Activated B cell treated with CpG ODN at 0.5 μM for 24 hours (primary cell): Measurements from ENCODE around the gene GSTM4. TPM values are rescaled to one million over a fixed set of nuclear protein-coding genes. Genes with fewer than 3 reads are reported as not detected.
A peak's percentile ranks its signal among the peaks of the same experiment; 100 is the strongest.
"Not testable (repeated sequence)": the region's sequence is repeated elsewhere in the genome, so short reads cannot be mapped to it uniquely, and the experiment has no call there.

Experiments used
- ATAC-seq: fragments of 200-7000 bp; cut with Tn5 transposase; one replicate; pipeline ENCODE4 v1.10.0; 2021; ENCODE audit warnings: low read depth, mild to moderate bottlenecking, moderate library complexity
- CTCF ChIA-PET: fragments of 350-600 bp; sonication (Branson Sonifier 250); formaldehyde crosslinking; loops from one replicate; lab custom pipeline; 2021; ENCODE audit warnings: antibody characterized with exemption; lab: Charles Lee
- POLR2A ChIA-PET: fragments of 350-600 bp; sonication (Branson Sonifier 250); formaldehyde crosslinking; loops from one replicate; lab custom pipeline; 2021; ENCODE audit warnings: antibody characterized with exemption; lab: Charles Lee
- DNase-seq: peaks from one replicate; pipeline ENCODE4 v3.0.0; 2022
- H3K27ac Mint-ChIP-seq: one replicate; pipeline ENCODE4 v1.8.0; 2020; ENCODE audit warnings: mixed read lengths
- H3K27me3 Mint-ChIP-seq: one replicate; pipeline ENCODE4 v1.8.0; 2021; ENCODE audit warnings: mixed read lengths
- H3K36me3 Mint-ChIP-seq: one replicate; pipeline ENCODE4 v1.8.0; 2021; ENCODE audit warnings: low read depth, mixed read lengths
- H3K4me1 Mint-ChIP-seq: one replicate; pipeline ENCODE4 v1.8.0; 2021; ENCODE audit warnings: mixed read lengths
- H3K4me3 Mint-ChIP-seq: one replicate; pipeline ENCODE4 v1.8.0; 2020; ENCODE audit warnings: mild to moderate bottlenecking, mixed read lengths
- H3K9me3 Mint-ChIP-seq: one replicate; pipeline ENCODE4 v1.8.0; 2020; ENCODE audit warnings: mixed read lengths
- CTCF ChIP-seq: fragments of 200-600 bp; IDR thresholded peaks from one replicate; pipeline ENCODE4 v1.8.0; 2022; ENCODE audit warnings: antibody characterized with exemption, mild to moderate bottlenecking
- intact Hi-C: fragments of 100-400 bp; cut with micrococcal nuclease; formaldehyde crosslinking; loops from one replicate; pipeline ENCODE4 v1.15.1; 2024
- total RNA-seq: library from RNA; stranded (reverse); gene quantifications from 2 replicates; pipeline ENCODE4 v1.2.3, GENCODE V29; 2022

The GSTM4 gene
- total RNA-seq, 1 donor from 2014 or later = 13.1 TPM

- Mint-ChIP-seq H3K4me3 (peak overlapping the region; percentile 21), H3K4me1 (peaks cover 21% of the 10 kb centered on the region), H3K27ac (no peak overlapping the region), H3K27me3 (no peaks in the 10 kb centered on the region), H3K36me3 (no peaks in the 10 kb centered on the region), H3K9me3 (no peaks in the 10 kb centered on the region)
- ChIA-PET POLR2A (no interaction called here), CTCF (interaction anchor here (1.2 to 1.6 kb wide), 2 partner anchors 107 to 315 kb away, joined by 3 to 4 read pairs; partner anchors contain the start of gene AHCYL1)
- no peak for DNase-seq
- intact Hi-C loops = no loop called here
- TF ChIP-seq CTCF = no peak
- no peak for ATAC-seq
Observed at GRCh38 chr1:109669246-109669948, 13.5 kb downstream of the GSTM4 start.

GRCh38 chr1:109669949-109670302 lies 14.0 kb downstream of the GSTM4 start:
- H3K4me3 Mint-ChIP-seq = peak overlapping the region; percentile 21
- H3K36me3 Mint-ChIP-seq, H3K27ac Mint-ChIP-seq, H3K9me3 Mint-ChIP-seq, ATAC-seq, H3K27me3 Mint-ChIP-seq, DNase-seq, intact Hi-C loops: not testable (repeated sequence)
- ChIA-PET POLR2A (interaction anchor here (0.6 to 0.7 kb wide), 2 partner anchors 310 to 452 kb away, joined by 3 to 7 read pairs; no protein-coding TSS in a partner anchor), CTCF (interaction anchor here (1.2 to 1.6 kb wide), 2 partner anchors 107 to 315 kb away, joined by 3 to 4 read pairs; partner anchors contain the start of gene AHCYL1)
- H3K4me1 Mint-ChIP-seq = peaks cover 21% of the 10 kb centered on the region

- intact Hi-C loops = no loop called here
- H3K4me3 Mint-ChIP-seq = no peak overlapping the region
- POLR2A ChIA-PET = interaction anchor here (0.7 to 1.0 kb wide), 2 partner anchors 43 to 55 kb away, joined by 4 to 6 read pairs; no protein-coding TSS in a partner anchor
- H3K4me1 Mint-ChIP-seq = peaks cover 21% of the 10 kb centered on the region
- H3K9me3 Mint-ChIP-seq = no peaks in the 10 kb centered on the region
- H3K27me3 Mint-ChIP-seq = no peaks in the 10 kb centered on the region
- CTCF ChIA-PET = interaction anchor here (0.8 to 1.0 kb wide), 2 partner anchors 16 to 31 kb away, joined by 3 read pairs; no protein-coding TSS in a partner anchor
- DNase-seq = no peak
- ATAC-seq = no peak
- H3K27ac Mint-ChIP-seq = no peak overlapping the region
- no peak for TF ChIP-seq CTCF
- H3K36me3 Mint-ChIP-seq = no peaks in the 10 kb centered on the region
Observed at GRCh38 chr1:109671067-109671466, 15.2 kb downstream of the GSTM4 start.

- H3K9me3 Mint-ChIP-seq, H3K36me3 Mint-ChIP-seq, intact Hi-C loops, H3K4me3 Mint-ChIP-seq, CTCF ChIA-PET, DNase-seq, H3K4me1 Mint-ChIP-seq, H3K27ac Mint-ChIP-seq, POLR2A ChIA-PET, ATAC-seq, H3K27me3 Mint-ChIP-seq: not testable (repeated sequence)
Observed at GRCh38 chr1:109673861-109674260, 18.0 kb downstream of the GSTM4 start.

GRCh38 chr1:109676683-109677381 lies 20.9 kb downstream of the GSTM4 start:
- DNase-seq, H3K27ac Mint-ChIP-seq, POLR2A ChIA-PET, H3K36me3 Mint-ChIP-seq, H3K27me3 Mint-ChIP-seq, H3K4me1 Mint-ChIP-seq, H3K9me3 Mint-ChIP-seq, intact Hi-C loops, H3K4me3 Mint-ChIP-seq, ATAC-seq: not testable (repeated sequence)
- CTCF ChIA-PET = interaction anchor here (1.5 kb wide), 1 partner anchor 36 kb away, joined by 5 read pairs; no protein-coding TSS in a partner anchor

- DNase-seq (no peak), ATAC-seq (no peak)
- no peaks in the 10 kb centered on the region for H3K4me1 Mint-ChIP-seq
- no peaks in the 10 kb centered on the region for H3K9me3 Mint-ChIP-seq
- no peaks in the 10 kb centered on the region for H3K27me3 Mint-ChIP-seq
- no peak overlapping the region for H3K27ac Mint-ChIP-seq
- H3K36me3 Mint-ChIP-seq = no peaks in the 10 kb centered on the region
- CTCF ChIA-PET = interaction anchor here (1.5 kb wide), 1 partner anchor 37 kb away, joined by 5 read pairs; no protein-coding TSS in a partner anchor
- no peak overlapping the region for H3K4me3 Mint-ChIP-seq
- intact Hi-C loops = no loop called here
- POLR2A ChIA-PET = no interaction called here
- no peak for TF ChIP-seq CTCF
Observed at GRCh38 chr1:109677459-109677858, 21.6 kb downstream of the GSTM4 start.

- CTCF ChIA-PET, ATAC-seq, intact Hi-C loops, H3K4me1 Mint-ChIP-seq, H3K36me3 Mint-ChIP-seq, H3K9me3 Mint-ChIP-seq, POLR2A ChIA-PET, DNase-seq, H3K4me3 Mint-ChIP-seq, H3K27me3 Mint-ChIP-seq, H3K27ac Mint-ChIP-seq: not testable (repeated sequence)
Observed at GRCh38 chr1:109678637-109679036, 22.7 kb downstream of the GSTM4 start.

GRCh38 chr1:109684777-109685176 lies 28.9 kb downstream of the GSTM4 start:
- intact Hi-C loops, POLR2A ChIA-PET: not testable (repeated sequence)

GRCh38 chr1:109685399-109685798 lies 29.5 kb downstream of the GSTM4 start:
- intact Hi-C loops, DNase-seq, H3K9me3 Mint-ChIP-seq, POLR2A ChIA-PET, H3K27ac Mint-ChIP-seq, H3K27me3 Mint-ChIP-seq, H3K4me3 Mint-ChIP-seq, H3K36me3 Mint-ChIP-seq, CTCF ChIA-PET, ATAC-seq: not testable (repeated sequence)
- H3K4me1 Mint-ChIP-seq = peaks cover 11% of the 10 kb centered on the region

More at GRCh38 chr1:109684777-109685176, 28.9 kb downstream of the GSTM4 start:
- H3K36me3 Mint-ChIP-seq, DNase-seq, ATAC-seq, H3K4me3 Mint-ChIP-seq, CTCF ChIA-PET, H3K27me3 Mint-ChIP-seq, H3K9me3 Mint-ChIP-seq, H3K27ac Mint-ChIP-seq: not testable (repeated sequence)
- peaks cover 11% of the 10 kb centered on the region for H3K4me1 Mint-ChIP-seq
